Parathyroid adenoma (tissue), 2 donors: ENCODE measurements around the gene NCOA3.

Experiments
- H2AFZ ChIP-seq: fragments of 300-600 bp; sonication (generic); one replicate; pipeline ENCODE4 v1.7.0; 2017; ENCODE audit warnings: antibody characterized with exemption, mild to moderate bottlenecking
- H3K27ac ChIP-seq: fragments of 300-600 bp; sonication (generic); one replicate; pipeline ENCODE4 v1.7.0; 2017
- H3K27me3 ChIP-seq: fragments of 300-600 bp; sonication (generic); one replicate; pipeline ENCODE4 v1.7.0; 2017; ENCODE audit warnings: low read length; ENCODE audit not compliant: control insufficient read depth, insufficient read depth
- H3K36me3 ChIP-seq: fragments of 300-600 bp; sonication (generic); one replicate; pipeline ENCODE4 v1.7.0; 2017; ENCODE audit warnings: low read length; ENCODE audit not compliant: control insufficient read depth, insufficient read depth
- H3K4me1 ChIP-seq: fragments of 300-600 bp; sonication (generic); one replicate; pipeline ENCODE4 v1.7.0; 2017; ENCODE audit warnings: control low read depth
- H3K4me2 ChIP-seq: fragments of 300-600 bp; sonication (generic); one replicate; pipeline ENCODE4 v1.7.0; 2017; ENCODE audit warnings: low read length
- H3K4me3 ChIP-seq: fragments of 300-600 bp; sonication (generic); one replicate; pipeline ENCODE4 v1.7.0; 2017; ENCODE audit warnings: low read depth, low read length
- H3K79me2 ChIP-seq: fragments of 300-600 bp; sonication (generic); one replicate; pipeline ENCODE4 v1.7.0; 2017; ENCODE audit warnings: control low read depth
- H3K9ac ChIP-seq: fragments of 300-600 bp; sonication (generic); one replicate; pipeline ENCODE4 v1.7.0; 2017; ENCODE audit warnings: mild to moderate bottlenecking
- H3K9me3 ChIP-seq: fragments of 300-600 bp; sonication (generic); one replicate; pipeline ENCODE4 v1.7.0; 2017; ENCODE audit warnings: low read length; ENCODE audit not compliant: control insufficient read depth
- CTCF ChIP-seq: fragments of 300-600 bp; sonication (generic); IDR thresholded peaks from one replicate; pipeline ENCODE4 v1.7.0; 2017; ENCODE audit warnings: antibody characterized with exemption, mild to moderate bottlenecking
- donor health status: primary hyperparathyroidism.

NCOA3 gene

GRCh38 chr20:47532002-47532401, 30.3 kb downstream of the NCOA3 start:
- Histone ChIP-seq H3K4me1 (no peaks in the 10 kb centered on the region), H3K4me2 (no peak overlapping the region), H3K27me3 (no peaks in the 10 kb centered on the region), H2AFZ (no peak overlapping the region), H3K9ac (no peak overlapping the region), H3K4me3 (no peak overlapping the region), H3K9me3 (no peaks in the 10 kb centered on the region), H3K27ac (no peak overlapping the region), H3K36me3 (no peaks in the 10 kb centered on the region), H3K79me2 (peaks cover 29% of the 10 kb centered on the region)
- TF ChIP-seq CTCF = no peak

GRCh38 chr20:47533518-47534062, 31.9 kb downstream of the NCOA3 start:
- H3K4me3 ChIP-seq = no peak overlapping the region
- H3K9ac ChIP-seq = no peak overlapping the region
- H3K9me3 ChIP-seq = no peaks in the 10 kb centered on the region
- H3K4me1 ChIP-seq = no peaks in the 10 kb centered on the region
- H3K4me2 ChIP-seq = no peak overlapping the region
- no peak overlapping the region for H2AFZ ChIP-seq
- no peak for TF ChIP-seq CTCF
- H3K36me3 ChIP-seq = no peaks in the 10 kb centered on the region
- H3K79me2 ChIP-seq = peaks cover 41% of the 10 kb centered on the region
- no peak overlapping the region for H3K27ac ChIP-seq
- no peaks in the 10 kb centered on the region for H3K27me3 ChIP-seq

- H2AFZ ChIP-seq = no peak overlapping the region
- no peaks in the 10 kb centered on the region for H3K4me1 ChIP-seq
- no peaks in the 10 kb centered on the region for H3K27me3 ChIP-seq
- no peak for TF ChIP-seq CTCF
- no peaks in the 10 kb centered on the region for H3K9me3 ChIP-seq
- H3K36me3 ChIP-seq = no peaks in the 10 kb centered on the region
- no peak overlapping the region for H3K4me2 ChIP-seq
- no peak overlapping the region for H3K4me3 ChIP-seq
- H3K79me2 ChIP-seq = peaks cover 47% of the 10 kb centered on the region
- H3K27ac ChIP-seq = no peak overlapping the region
- H3K9ac ChIP-seq = no peak overlapping the region
Measured at GRCh38 chr20:47534405-47534804, 32.7 kb downstream of the NCOA3 start.

GRCh38 chr20:47535088-47535487, 33.4 kb downstream of the NCOA3 start:
- Histone ChIP-seq H3K9me3 (no peaks in the 10 kb centered on the region), H3K9ac (no peak overlapping the region), H3K4me3 (no peak overlapping the region), H3K27ac (no peak overlapping the region), H3K4me2 (no peak overlapping the region), H2AFZ (no peak overlapping the region), H3K36me3 (no peaks in the 10 kb centered on the region), H3K4me1 (no peaks in the 10 kb centered on the region), H3K27me3 (no peaks in the 10 kb centered on the region), H3K79me2 (peaks cover 47% of the 10 kb centered on the region)
- no peak for TF ChIP-seq CTCF

- no peaks in the 10 kb centered on the region for H3K9me3 ChIP-seq
Measured at GRCh38 chr20:47535994-47536393, 34.3 kb downstream of the NCOA3 start.

More at GRCh38 chr20:47535994-47536393, 34.3 kb downstream of the NCOA3 start:
- H3K79me2 ChIP-seq = peaks cover 47% of the 10 kb centered on the region
- H3K9ac ChIP-seq = no peak overlapping the region
- no peak overlapping the region for H2AFZ ChIP-seq
- no peak overlapping the region for H3K4me3 ChIP-seq
- H3K27ac ChIP-seq = no peak overlapping the region
- no peak for TF ChIP-seq CTCF
- H3K36me3 ChIP-seq = no peaks in the 10 kb centered on the region
- no peaks in the 10 kb centered on the region for H3K4me1 ChIP-seq
- H3K4me2 ChIP-seq = no peak overlapping the region
- no peaks in the 10 kb centered on the region for H3K27me3 ChIP-seq
